RWPE2 (cell line): ENCODE data around the gene CHRD.
"Not testable (repeated sequence)": the region's sequence is repeated elsewhere in the genome, so short reads cannot be mapped to it uniquely, and the experiment has no call there.

Source experiments
- ATAC-seq: fragments of 200-7000 bp; cut with Tn5 transposase; 3 replicates; pipeline ENCODE4 v1.9.1; 2021; ENCODE audit warnings: low read depth
- DNase-seq: peaks from one replicate; pipeline ENCODE4 v3.0.0-alpha.2; 2020; ENCODE audit warnings: low spot score
- H3K27ac ChIP-seq: fragments of 450-650 bp; 2 replicates; pipeline ENCODE4 v1.5.1; 2017; ENCODE audit warnings: mild to moderate bottlenecking; ENCODE audit not compliant: poor library complexity, severe bottlenecking
- H3K27me3 ChIP-seq: fragments of 250-450 bp; sonication (Bioruptor Pico); 2 replicates; pipeline ENCODE4 v1.5.1; 2021; ENCODE audit warnings: mild to moderate bottlenecking, moderate library complexity; ENCODE audit not compliant: insufficient read depth, poor library complexity, severe bottlenecking
- H3K36me3 ChIP-seq: fragments of 250-450 bp; sonication (Bioruptor Pico); 2 replicates; pipeline ENCODE4 v1.5.1; 2020; ENCODE audit warnings: low read depth, mild to moderate bottlenecking, moderate library complexity
- H3K4me1 ChIP-seq: fragments of 250-450 bp; sonication (Bioruptor Pico); 2 replicates; pipeline ENCODE4 v1.5.1; 2021; ENCODE audit warnings: mild to moderate bottlenecking, moderate library complexity; ENCODE audit not compliant: insufficient read depth, poor library complexity, severe bottlenecking
- H3K4me3 ChIP-seq: fragments of 250-450 bp; sonication (Bioruptor Pico); 2 replicates; pipeline ENCODE4 v1.5.1; 2021; ENCODE audit warnings: mild to moderate bottlenecking, moderate library complexity; ENCODE audit not compliant: severe bottlenecking
- H3K9me3 ChIP-seq: fragments of 250-450 bp; sonication (Bioruptor Pico); 2 replicates; pipeline ENCODE4 v1.5.1; 2021; ENCODE audit warnings: mild to moderate bottlenecking, moderate library complexity; ENCODE audit not compliant: severe bottlenecking
- TF ChIP-seq, protein P1 (sequence below): fragments of 450-650 bp; IDR thresholded peaks from one replicate; pipeline ENCODE4 v1.5.1; 2017; ENCODE audit warnings: mild to moderate bottlenecking, moderate library complexity; ENCODE audit not compliant: poor library complexity, severe bottlenecking

The CHRD gene

DNA sequence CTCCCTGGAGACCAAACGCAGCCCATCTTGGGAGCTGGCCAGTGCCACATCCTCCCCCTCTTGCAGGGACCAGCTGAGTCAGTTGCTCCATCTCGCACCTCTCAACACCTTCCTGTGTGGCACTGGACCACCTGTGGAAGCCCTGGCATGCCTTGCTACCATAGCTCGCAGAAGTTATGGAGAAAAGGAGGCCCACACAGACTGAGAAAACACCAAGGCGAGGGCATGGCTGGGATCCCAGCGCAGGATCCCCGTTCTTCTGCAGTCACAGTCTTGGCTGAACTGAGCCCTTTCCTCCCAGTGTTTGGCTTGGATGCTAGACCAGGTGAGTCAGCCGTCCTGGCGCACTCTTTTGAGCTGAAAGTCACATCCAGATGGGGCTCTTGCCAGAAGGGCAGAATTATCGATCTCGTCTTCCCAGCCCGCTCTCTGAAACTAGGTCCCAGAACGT lies 46.9 kb downstream of the CHRD start:
- peak; percentile 73 for ATAC-seq

DNA sequence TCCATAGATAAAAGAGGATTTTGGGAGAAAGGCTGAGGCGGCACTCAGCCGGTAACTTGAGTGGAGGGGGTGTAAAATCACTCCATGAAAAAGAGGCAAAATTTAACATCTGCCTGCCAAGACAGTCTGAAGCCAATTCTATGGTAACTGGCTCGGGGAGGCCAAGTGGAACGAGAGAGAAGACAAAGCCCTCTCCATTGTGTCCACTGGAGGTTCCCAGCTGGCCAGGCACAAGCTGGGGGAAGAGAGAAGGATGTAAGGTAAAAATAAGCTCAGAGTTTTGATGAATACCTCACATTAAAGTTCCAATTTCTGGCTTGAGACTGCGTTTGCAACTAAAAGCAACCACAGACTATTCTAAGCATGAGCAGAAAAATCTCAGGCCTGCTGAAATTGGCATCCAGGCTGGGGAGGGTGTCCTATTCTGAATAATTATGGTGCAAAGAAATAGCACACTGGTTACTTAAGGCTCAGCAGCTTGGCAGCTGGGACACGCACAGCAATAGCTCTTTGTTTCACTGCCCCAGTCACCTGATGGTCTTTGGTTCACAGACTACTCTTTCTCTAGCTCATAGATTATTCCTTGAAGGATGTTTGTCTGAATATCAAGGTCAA lies 48.8 kb downstream of the CHRD start:
- no peaks in the 10 kb centered on the region for H3K36me3 ChIP-seq
- no peak overlapping the region for H3K27ac ChIP-seq
- ATAC-seq (no peak), DNase-seq (no peak)
- H3K9me3 ChIP-seq, result no peaks in the 10 kb centered on the region
- no peaks in the 10 kb centered on the region for H3K27me3 ChIP-seq
- no peaks in the 10 kb centered on the region for H3K4me1 ChIP-seq
- TF ChIP-seq, protein P1, sequence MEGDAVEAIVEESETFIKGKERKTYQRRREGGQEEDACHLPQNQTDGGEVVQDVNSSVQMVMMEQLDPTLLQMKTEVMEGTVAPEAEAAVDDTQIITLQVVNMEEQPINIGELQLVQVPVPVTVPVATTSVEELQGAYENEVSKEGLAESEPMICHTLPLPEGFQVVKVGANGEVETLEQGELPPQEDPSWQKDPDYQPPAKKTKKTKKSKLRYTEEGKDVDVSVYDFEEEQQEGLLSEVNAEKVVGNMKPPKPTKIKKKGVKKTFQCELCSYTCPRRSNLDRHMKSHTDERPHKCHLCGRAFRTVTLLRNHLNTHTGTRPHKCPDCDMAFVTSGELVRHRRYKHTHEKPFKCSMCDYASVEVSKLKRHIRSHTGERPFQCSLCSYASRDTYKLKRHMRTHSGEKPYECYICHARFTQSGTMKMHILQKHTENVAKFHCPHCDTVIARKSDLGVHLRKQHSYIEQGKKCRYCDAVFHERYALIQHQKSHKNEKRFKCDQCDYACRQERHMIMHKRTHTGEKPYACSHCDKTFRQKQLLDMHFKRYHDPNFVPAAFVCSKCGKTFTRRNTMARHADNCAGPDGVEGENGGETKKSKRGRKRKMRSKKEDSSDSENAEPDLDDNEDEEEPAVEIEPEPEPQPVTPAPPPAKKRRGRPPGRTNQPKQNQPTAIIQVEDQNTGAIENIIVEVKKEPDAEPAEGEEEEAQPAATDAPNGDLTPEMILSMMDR, result no peak
- no peak overlapping the region for H3K4me3 ChIP-seq

More for the DNA sequence above, 46.9 kb downstream of the CHRD start:
- DNase-seq, result no peak
- TF ChIP-seq, protein P1, result no peak
- H3K4me1 ChIP-seq, result no peaks in the 10 kb centered on the region
- no peak overlapping the region for H3K27ac ChIP-seq
- H3K36me3 ChIP-seq, result no peaks in the 10 kb centered on the region
- no peak overlapping the region for H3K4me3 ChIP-seq
- no peaks in the 10 kb centered on the region for H3K9me3 ChIP-seq
- H3K27me3 ChIP-seq, result no peaks in the 10 kb centered on the region

DNA sequence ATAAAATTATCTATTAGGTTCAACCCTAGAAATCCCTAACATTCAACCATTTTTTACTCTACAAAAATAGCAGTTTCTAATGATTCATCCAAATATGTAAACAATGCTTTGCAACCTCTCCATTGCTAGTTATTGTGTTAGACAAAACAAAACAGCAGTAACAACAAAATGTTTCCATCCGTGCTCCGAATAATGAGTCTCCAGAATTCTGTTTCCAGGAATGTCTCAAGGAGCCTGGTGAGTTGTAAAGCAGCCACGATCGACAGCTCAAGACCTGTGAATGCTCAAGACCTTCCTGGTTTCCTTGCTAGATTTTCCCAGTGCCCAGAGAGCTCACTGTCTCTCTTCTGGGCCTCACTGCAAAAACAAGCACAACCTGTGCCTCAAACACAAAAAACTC lies 49.9 kb downstream of the CHRD start:
- H3K4me3 ChIP-seq, result no peak overlapping the region
- no peak overlapping the region for H3K27ac ChIP-seq
- DNase-seq (no peak), ATAC-seq (no peak)
- H3K36me3 ChIP-seq, result no peaks in the 10 kb centered on the region
- no peaks in the 10 kb centered on the region for H3K4me1 ChIP-seq
- H3K27me3 ChIP-seq, result no peaks in the 10 kb centered on the region
- TF ChIP-seq, protein P1, result no peak
- H3K9me3 ChIP-seq, result no peaks in the 10 kb centered on the region

DNA sequence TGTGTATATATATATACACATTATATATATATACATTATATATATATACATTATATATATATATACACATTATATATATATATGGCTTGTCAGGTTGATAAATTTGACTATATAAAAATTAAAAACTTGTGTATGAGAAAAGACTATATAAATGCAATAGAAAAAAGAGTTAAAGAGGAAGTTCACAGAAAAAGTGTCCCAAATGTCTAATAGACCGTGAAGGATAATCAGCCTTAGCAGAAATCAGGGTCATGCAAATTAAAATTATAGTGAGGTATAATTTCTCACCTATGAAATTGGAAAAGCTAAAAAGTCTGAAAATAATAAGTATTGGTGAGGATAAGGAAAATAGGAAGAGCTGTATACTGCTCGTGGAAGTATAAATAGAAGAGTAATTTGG lies 51.1 kb downstream of the CHRD start:
- no peak for ATAC-seq
- TF ChIP-seq, protein P1, result no peak
- Histone ChIP-seq H3K36me3 (no peaks in the 10 kb centered on the region), H3K4me1 (no peaks in the 10 kb centered on the region), H3K27ac (no peak overlapping the region), H3K9me3 (no peaks in the 10 kb centered on the region), H3K4me3 (no peak overlapping the region), H3K27me3 (no peaks in the 10 kb centered on the region)
- DNase-seq, result no peak

DNA sequence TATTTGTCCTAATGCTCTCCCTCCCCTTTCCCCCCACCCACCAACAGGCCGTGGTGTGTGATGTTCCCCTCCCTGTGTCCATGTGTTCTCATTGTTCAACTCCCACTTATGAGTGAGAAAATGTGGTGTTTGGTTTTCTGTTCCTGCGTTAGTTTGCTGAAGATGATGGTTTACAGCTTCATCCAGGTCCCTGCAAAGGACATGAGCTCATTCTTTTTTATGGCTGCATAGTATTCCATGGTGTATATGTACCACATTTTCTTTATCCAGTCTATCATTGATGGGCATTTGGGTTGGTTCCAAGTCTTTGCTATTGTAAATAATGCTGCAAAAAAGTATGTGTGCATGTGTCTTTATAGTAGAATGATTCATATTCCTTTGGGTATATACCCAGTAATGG lies 53.3 kb downstream of the CHRD start:
- not testable (repeated sequence) for H3K4me1 ChIP-seq, H3K27ac ChIP-seq, H3K9me3 ChIP-seq, ATAC-seq, DNase-seq, H3K36me3 ChIP-seq, H3K4me3 ChIP-seq, H3K27me3 ChIP-seq
